Neural cell (in vitro differentiated cells): Measurements from ENCODE around the gene SCNN1A. TPM values are rescaled to one million over a fixed set of nuclear protein-coding genes. Genes with fewer than 3 reads are reported as not detected.

ENCODE experiments used
- H2AFZ ChIP-seq: fragments of 200-600, 300-800 bp; sonication (generic), shearing (Covaris generic); 2 replicates; pipeline ENCODE4 v1.6.0; 2014; ENCODE audit warnings: low read depth, mild to moderate bottlenecking, antibody characterized with exemption, low read length, moderate library complexity
- H3F3A ChIP-seq: fragments of 200-600 bp; shearing (Covaris generic); 2 replicates; pipeline ENCODE4 v1.6.1; 2016; ENCODE audit warnings: mild to moderate bottlenecking, moderate library complexity, mixed read lengths, antibody characterized with exemption, low read length; ENCODE audit not compliant: insufficient read depth, poor library complexity, severe bottlenecking
- H3K27ac ChIP-seq: fragments of 200-600, 300-800 bp; sonication (generic), shearing (Covaris generic); 2 replicates; pipeline ENCODE4 v1.5.1; 2014; ENCODE audit warnings: mild to moderate bottlenecking, low read length, moderate library complexity
- H3K27me3 ChIP-seq: fragments of 300-800, 200-600 bp; sonication (generic), shearing (Covaris generic); 2 replicates; pipeline ENCODE4 v1.6.0; 2014; ENCODE audit warnings: mild to moderate bottlenecking, low read depth, low read length, moderate library complexity; ENCODE audit not compliant: insufficient read depth
- H3K36me3 ChIP-seq: fragments of 300-800, 200-600 bp; sonication (generic), shearing (Covaris generic); 2 replicates; pipeline ENCODE4 v1.5.1; 2014; ENCODE audit warnings: mild to moderate bottlenecking, antibody characterized with exemption, low read length, moderate library complexity; ENCODE audit not compliant: insufficient read depth
- H3K4me2 ChIP-seq: fragments of 300-800, 200-600 bp; sonication (generic), shearing (Covaris generic); 2 replicates; pipeline ENCODE4 v1.6.0; 2014; ENCODE audit warnings: mild to moderate bottlenecking, low read length
- H3K4me3 ChIP-seq: fragments of 300-800, 200-600 bp; sonication (generic), shearing (Covaris generic); 2 replicates; pipeline ENCODE4 v1.5.1; 2014; ENCODE audit warnings: mild to moderate bottlenecking, low read length, moderate library complexity
- H3K79me2 ChIP-seq: fragments of 200-600 bp; shearing (Covaris generic); replicated peaks from 2 replicates; pipeline ENCODE4 v1.6.0; 2014; ENCODE audit warnings: mild to moderate bottlenecking, low read length, moderate library complexity; ENCODE audit not compliant: insufficient read depth
- H3K9ac ChIP-seq: fragments of 300-800, 200-600 bp; sonication (generic), shearing (Covaris generic); 2 replicates; pipeline ENCODE4 v1.6.1; 2016; ENCODE audit warnings: mild to moderate bottlenecking, low read length, mixed read lengths
- H3K9me2 ChIP-seq: fragments of 200-600 bp; shearing (Covaris generic); 2 replicates; pipeline ENCODE4 v1.6.1; 2016; ENCODE audit warnings: mild to moderate bottlenecking, low read length, mixed read lengths; ENCODE audit not compliant: insufficient read depth
- H3K9me3 ChIP-seq: fragments of 200-600, 300-800 bp; sonication (generic), shearing (Covaris generic); 2 replicates; pipeline ENCODE4 v1.6.1; 2016; ENCODE audit warnings: mild to moderate bottlenecking, mixed run types, low read length, moderate library complexity, mixed read lengths
- H4K20me1 ChIP-seq: fragments of 200-600 bp; shearing (Covaris generic); 2 replicates; pipeline ENCODE4 v1.6.1; 2016; ENCODE audit warnings: mild to moderate bottlenecking, mixed run types; ENCODE audit not compliant: insufficient read depth
- CTCF ChIP-seq: fragments of 450-650 bp; IDR thresholded peaks from 2 replicates; pipeline ENCODE4 v1.5.1; 2014; ENCODE audit warnings: antibody characterized with exemption, mild to moderate bottlenecking, moderate library complexity; ENCODE audit not compliant: poor library complexity, severe bottlenecking
- EP300 ChIP-seq: fragments of 450-650 bp; conservative IDR thresholded peaks from 2 replicates; pipeline ENCODE4 v1.6.1; 2014; ENCODE audit warnings: antibody characterized with exemption, mild to moderate bottlenecking, moderate library complexity; ENCODE audit not compliant: poor library complexity, severe bottlenecking
- EZH2 ChIP-seq: fragments of 200-600, 300-800 bp; shearing (Covaris generic), sonication (generic); IDR thresholded peaks from 2 replicates; pipeline ENCODE4 v1.6.1; 2014; ENCODE audit warnings: antibody characterized with exemption, low read length, borderline replicate concordance, mild to moderate bottlenecking; ENCODE audit not compliant: insufficient read depth, poor library complexity, severe bottlenecking
- MXI1 ChIP-seq: fragments of 450-650 bp; conservative IDR thresholded peaks from 2 replicates; pipeline ENCODE4 v1.6.1; 2014; ENCODE audit warnings: antibody characterized with exemption, mild to moderate bottlenecking; ENCODE audit not compliant: poor library complexity, severe bottlenecking
- POLR2AphosphoS5 ChIP-seq: IDR thresholded peaks from 2 replicates; pipeline ENCODE4 v1.6.1; 2012
- RAD21 ChIP-seq: fragments of 450-650 bp; conservative IDR thresholded peaks from 2 replicates; pipeline ENCODE4 v1.6.1; 2014; ENCODE audit warnings: antibody characterized with exemption, mild to moderate bottlenecking, moderate library complexity
- REST ChIP-seq: IDR thresholded peaks from 2 replicates; pipeline ENCODE4 v1.6.1; 2012; ENCODE audit warnings: borderline replicate concordance
- SMC3 ChIP-seq: fragments of 450-650 bp; conservative IDR thresholded peaks from 2 replicates; pipeline ENCODE4 v1.6.1; 2014; ENCODE audit warnings: antibody characterized with exemption, mild to moderate bottlenecking, moderate library complexity; ENCODE audit not compliant: poor library complexity
- TAF1 ChIP-seq: IDR thresholded peaks from 2 replicates; pipeline ENCODE4 v1.6.1; 2012; ENCODE audit warnings: low read depth
- polyA plus RNA-seq: library from polyadenylated mRNA; depleted of rRNA; stranded (reverse); fragments of >200 nt; gene quantifications from 2 replicates; pipeline ENCODE4 v1.2.3, GENCODE V29; 2014

Gene SCNN1A
- polyA plus RNA-seq, 1 donor from 2014 or later = not detected

DNA sequence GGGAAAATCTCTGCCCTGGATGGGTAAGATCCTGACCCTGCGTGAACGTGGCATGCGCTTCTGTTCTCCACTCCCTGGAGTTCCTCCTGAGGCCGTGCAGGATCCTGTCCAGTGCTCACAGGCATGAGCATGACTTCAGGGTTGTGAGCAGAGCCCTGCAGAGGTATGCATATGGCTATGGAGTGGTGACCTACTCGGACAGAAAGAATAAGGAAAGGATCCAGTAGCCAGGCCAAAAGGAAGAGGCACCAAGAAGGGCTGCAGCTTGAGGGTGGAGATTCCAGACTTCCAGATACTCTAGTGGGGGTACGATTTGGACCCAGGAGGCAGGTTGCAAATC lies 48.6 kb upstream of the SCNN1A start:
- Histone ChIP-seq H3K27ac (no peak overlapping the region), H4K20me1 (no peaks in the 10 kb centered on the region), H3K9ac (no peak overlapping the region), H3K9me3 (no peaks in the 10 kb centered on the region), H3K27me3 (no peaks in the 10 kb centered on the region), H3K36me3 (no peaks in the 10 kb centered on the region), H3F3A (no peaks in the 10 kb centered on the region), H3K4me2 (no peak overlapping the region), H2AFZ (no peak overlapping the region), H3K9me2 (no peaks in the 10 kb centered on the region), H3K79me2 (no peaks in the 10 kb centered on the region), H3K4me3 (no peak overlapping the region)
- TF ChIP-seq RAD21 = no peak
- no peak for TF ChIP-seq MXI1
- TF ChIP-seq TAF1 = no peak

GRCh38 chr12:6423267-6424007 lies 48.1 kb upstream of the SCNN1A start:
- Histone ChIP-seq H3K9me2 (no peaks in the 10 kb centered on the region), H3K27ac (no peak overlapping the region), H3K27me3 (no peaks in the 10 kb centered on the region), H4K20me1 (no peaks in the 10 kb centered on the region), H3K79me2 (no peaks in the 10 kb centered on the region), H3K9ac (no peak overlapping the region), H2AFZ (no peak overlapping the region), H3K36me3 (no peaks in the 10 kb centered on the region), H3K9me3 (no peaks in the 10 kb centered on the region), H3F3A (no peaks in the 10 kb centered on the region), H3K4me3 (no peak overlapping the region), H3K4me2 (no peak overlapping the region)
- TF ChIP-seq CTCF (peak; percentile 62), SMC3 (peak; percentile 60), RAD21 (peak; percentile 69), EZH2 (no peak), EP300 (no peak), MXI1 (no peak)

DNA sequence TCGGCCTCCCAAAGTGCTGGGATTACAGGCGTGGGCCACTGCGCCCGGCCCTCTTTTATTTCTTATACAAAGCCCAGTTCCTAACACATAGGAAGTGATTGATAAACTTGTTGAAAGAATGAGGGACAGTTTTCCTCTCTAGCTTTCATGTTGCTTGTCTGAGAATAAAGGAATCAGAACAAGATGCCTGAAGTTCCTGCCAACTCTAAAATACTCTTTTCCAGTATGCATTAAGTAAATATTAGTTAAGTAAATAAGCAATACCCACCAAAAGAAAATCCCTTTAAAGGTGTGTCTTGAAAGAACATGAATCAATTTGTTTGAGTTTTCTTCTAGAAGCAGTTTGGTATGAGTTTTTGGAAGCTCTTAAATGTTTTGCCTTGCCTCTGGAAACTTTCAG lies 45.0 kb upstream of the SCNN1A start:
- H3K9me2 ChIP-seq = no peaks in the 10 kb centered on the region
- H3F3A ChIP-seq = no peaks in the 10 kb centered on the region
- H3K4me2 ChIP-seq = no peak overlapping the region
- no peak overlapping the region for H3K9ac ChIP-seq
- H4K20me1 ChIP-seq = no peaks in the 10 kb centered on the region
- TF ChIP-seq SMC3 (no peak), EP300 (no peak), CTCF (no peak), TAF1 (no peak), RAD21 (no peak), EZH2 (no peak), MXI1 (no peak), REST (no peak), POLR2AphosphoS5 (no peak)
- no peak overlapping the region for H2AFZ ChIP-seq
- no peaks in the 10 kb centered on the region for H3K9me3 ChIP-seq
- no peaks in the 10 kb centered on the region for H3K27me3 ChIP-seq
- H3K79me2 ChIP-seq = no peaks in the 10 kb centered on the region
- H3K4me3 ChIP-seq = no peak overlapping the region
- H3K36me3 ChIP-seq = no peaks in the 10 kb centered on the region
- H3K27ac ChIP-seq = no peak overlapping the region
